ENCODE measurements around the gene CKS1B.

CKS1B gene

GRCh38 chr1:154945962-154946850, 28.3 kb upstream of the CKS1B start:
- DNase-seq = no peak

- no peak for DNase-seq
These were observed 26.4 kb upstream of the CKS1B start for GRCh38 chr1:154948079-154948478.

GRCh38 chr1:154951901-154952657, 22.4 kb upstream of the CKS1B start:
- no peak for DNase-seq

- no peak for DNase-seq
These were observed 21.8 kb upstream of the CKS1B start for GRCh38 chr1:154952664-154953063.

- peak; percentile 8 for DNase-seq
These were observed 20.9 kb upstream of the CKS1B start for GRCh38 chr1:154953611-154954038.

- no peak for DNase-seq
These were observed 19.9 kb upstream of the CKS1B start for GRCh38 chr1:154954541-154954940.

GRCh38 chr1:154955039-154955717, 19.3 kb upstream of the CKS1B start:
- peak; percentile 53 for DNase-seq

GRCh38 chr1:154955718-154956543, 18.6 kb upstream of the CKS1B start, which contains the start of gene PBXIP1:
PBXIP1 (minus strand) TSS chr1:154956099; CDS start chr1:154953721, 2,378 bp downstream.
- peak; percentile 85 for DNase-seq

GRCh38 chr1:154956544-154956941, 17.9 kb upstream of the CKS1B start:
- DNase-seq = no peak

GRCh38 chr1:154957091-154957657, 17.3 kb upstream of the CKS1B start:
- no peak for DNase-seq

- no peak for DNase-seq
These were observed 16.4 kb upstream of the CKS1B start for GRCh38 chr1:154958036-154958435.

GRCh38 chr1:154958681-154959425, 15.6 kb upstream of the CKS1B start:
- no peak for DNase-seq

- no peak for DNase-seq
These were observed 15.1 kb upstream of the CKS1B start for GRCh38 chr1:154959426-154959780.

GRCh38 chr1:154960446-154961136, 13.9 kb upstream of the CKS1B start:
- no peak for DNase-seq

- peak; percentile 63 for DNase-seq
These were observed 13.0 kb upstream of the CKS1B start, which contains the start of gene PYGO2 for GRCh38 chr1:154961207-154962155. PYGO2 (minus strand) TSS chr1:154961782; CDS start chr1:154961576, 206 bp downstream.

GRCh38 chr1:154962156-154962749, 12.2 kb upstream of the CKS1B start:
- DNase-seq = no peak

- DNase-seq = no peak
These were observed 11.6 kb upstream of the CKS1B start for GRCh38 chr1:154962795-154963330.

GRCh38 chr1:154963643-154964042, 10.8 kb upstream of the CKS1B start:
- DNase-seq = no peak

GRCh38 chr1:154964359-154964758, 10.1 kb upstream of the CKS1B start:
- DNase-seq = no peak

Data from DMS79 treated with DMSO at 0.1 percent for 48 hours (cell line).